RPMI8226 (cell line): Measurements from ENCODE around the gene CHAC1.

Experiments
- DNase-seq: peaks from one replicate; pipeline ENCODE4 v3.0.0-alpha.2; 2015

The CHAC1 gene

DNA sequence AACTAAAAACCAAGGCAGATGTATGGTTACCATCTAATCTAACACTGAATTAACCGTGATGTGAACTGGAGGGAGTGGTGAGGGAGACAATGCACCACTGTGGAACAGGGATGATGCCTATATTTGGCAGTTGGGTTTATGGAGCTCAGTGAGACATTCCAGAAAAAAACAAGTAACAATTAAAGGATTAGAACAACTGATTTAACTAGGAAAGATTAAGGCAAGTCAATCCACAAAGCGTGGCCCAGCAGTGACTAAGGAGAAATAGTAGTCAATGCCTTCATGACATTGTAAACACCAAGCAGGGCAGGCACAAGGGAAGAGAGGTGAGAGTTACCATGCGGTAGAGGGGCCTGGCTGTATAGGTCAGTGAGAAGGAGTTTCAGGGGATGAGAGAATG is 38.1 kb downstream of the CHAC1 start:
- no peak for DNase-seq

DNA sequence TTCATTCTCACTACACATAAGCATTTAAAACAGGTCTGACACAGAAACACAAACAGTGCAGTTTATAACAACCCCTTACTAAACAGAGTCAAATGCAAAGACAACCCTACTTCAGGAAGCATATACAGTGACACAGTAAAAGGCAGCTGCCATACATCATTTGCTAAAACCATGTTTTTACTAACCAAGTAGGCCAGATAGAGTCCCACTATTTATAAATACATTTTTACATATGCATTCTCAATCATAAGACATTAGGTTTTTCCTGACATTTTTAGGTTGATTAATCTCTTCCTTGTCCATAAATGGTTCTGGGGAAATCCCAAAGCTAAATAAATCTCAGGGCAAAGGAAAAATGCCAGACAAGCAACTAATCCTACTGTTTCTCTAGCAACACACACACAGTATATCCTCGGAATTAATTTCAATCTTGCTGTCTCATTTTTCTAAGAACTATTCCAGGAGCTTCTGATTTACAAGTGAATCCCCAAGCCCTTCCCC is 39.0 kb downstream of the CHAC1 start:
- no peak for DNase-seq

DNA sequence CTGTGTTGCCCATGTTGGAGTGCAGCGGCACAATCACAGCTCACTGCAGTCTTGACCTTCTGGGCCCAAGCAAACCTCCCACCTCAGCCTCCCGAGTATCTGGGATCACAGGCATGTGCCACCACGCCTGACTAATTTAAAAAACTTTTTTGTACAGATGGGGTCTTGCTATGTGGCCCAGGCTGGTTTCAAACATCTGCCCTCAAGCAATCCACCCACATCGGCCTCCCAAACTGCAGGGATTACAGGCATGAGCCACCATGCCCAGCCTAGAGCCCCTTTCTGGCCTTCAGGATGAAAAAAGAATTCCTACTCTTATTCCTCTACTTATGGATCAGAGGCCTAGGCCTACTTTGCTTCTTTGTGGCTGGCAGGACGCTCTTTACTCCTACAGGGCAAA is 39.6 kb downstream of the CHAC1 start:
- DNase-seq = no peak

DNA sequence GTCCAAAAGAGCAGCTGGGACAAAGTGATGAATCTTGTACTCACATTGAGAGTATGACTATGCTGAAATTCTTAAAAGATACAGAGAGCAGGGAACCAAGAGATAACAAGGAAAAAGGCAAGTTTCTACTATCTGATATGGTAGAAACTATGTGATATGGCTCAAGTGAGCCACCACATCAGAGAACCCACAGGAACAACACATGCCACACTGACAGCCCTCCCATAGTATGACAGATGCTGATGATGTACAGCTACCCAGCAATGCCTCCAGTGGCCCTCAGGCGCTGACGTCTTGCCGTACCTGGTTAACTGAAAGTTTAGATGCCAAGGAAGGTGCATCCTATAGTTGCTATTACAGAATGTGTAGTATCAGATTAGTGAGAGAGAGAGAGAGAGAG is 42.4 kb downstream of the CHAC1 start:
- no peak for DNase-seq

DNA sequence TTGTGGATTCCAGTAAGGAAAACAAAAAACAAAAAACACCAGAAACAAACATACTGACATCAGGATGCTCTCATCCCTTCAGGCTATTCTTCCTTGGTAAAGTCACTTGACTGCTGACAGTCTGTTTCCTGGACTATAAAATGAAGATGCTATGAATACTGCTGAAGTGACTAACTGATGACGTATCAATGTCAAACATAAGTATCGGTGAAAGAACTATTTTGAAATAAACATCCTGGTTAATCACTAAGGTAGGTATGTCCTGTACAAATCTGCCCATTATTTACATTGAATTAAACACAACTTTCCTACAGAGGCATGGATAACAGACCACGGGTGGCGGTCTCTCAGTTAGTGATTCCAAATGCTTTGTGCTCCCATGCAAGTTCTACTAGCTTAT is 45.9 kb downstream of the CHAC1 start:
- no peak for DNase-seq

DNA sequence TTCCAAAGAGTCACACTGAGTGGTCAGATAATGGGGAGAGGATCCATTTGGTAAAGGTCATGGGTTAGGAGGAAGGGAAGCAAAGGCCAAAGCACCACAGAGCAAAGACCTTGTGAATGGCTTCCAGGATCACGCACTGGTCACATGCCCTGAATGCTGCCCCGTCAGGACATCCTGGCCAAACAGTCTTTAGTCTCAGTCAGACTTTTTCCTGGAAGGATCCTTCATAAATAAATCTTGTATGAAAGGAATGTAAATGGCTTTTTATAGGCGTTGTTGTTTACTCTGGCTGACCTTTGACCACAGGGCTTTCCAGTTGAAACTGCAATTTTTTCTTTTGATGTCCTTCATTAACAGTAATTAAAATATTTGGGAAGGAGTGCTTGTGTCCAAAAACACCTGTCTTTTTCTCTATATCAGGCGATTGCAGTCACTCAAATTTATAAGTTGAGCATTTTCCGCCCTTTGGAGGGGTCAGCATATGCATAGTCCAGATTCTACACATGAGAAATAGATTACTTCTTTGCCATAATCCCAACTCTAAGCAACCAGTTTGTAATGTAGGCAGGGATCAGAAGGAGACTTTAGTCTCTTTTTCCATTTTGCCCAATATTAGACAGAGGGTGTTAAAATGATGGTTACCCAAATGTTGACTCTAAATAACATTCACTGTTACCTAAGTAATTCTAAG is 48.4 kb downstream of the CHAC1 start:
- no peak for DNase-seq

DNA sequence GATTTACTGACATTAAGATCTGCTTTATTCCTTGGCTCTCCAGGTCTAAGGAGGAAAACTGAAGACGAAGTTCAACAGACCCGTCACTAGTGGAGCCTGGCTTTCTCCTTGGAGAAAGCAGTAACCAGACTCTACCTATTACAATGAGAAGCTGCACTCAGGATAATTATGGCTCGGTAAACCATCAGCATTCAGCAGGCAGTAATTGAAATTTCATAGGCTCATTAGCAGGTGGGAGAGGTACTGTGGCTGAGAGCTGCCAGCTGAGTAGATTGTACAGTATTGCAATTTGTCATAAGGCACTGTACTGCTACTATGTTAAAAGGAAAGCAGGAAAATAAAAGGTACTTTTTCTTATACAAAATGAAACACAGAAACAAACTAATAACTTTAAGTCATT is 51.2 kb downstream of the CHAC1 start:
- no peak for DNase-seq
